Gastroesophageal sphincter (tissue), 3 donors: ENCODE data around the gene CD226.

ENCODE experiments used
- CTCF ChIP-seq, 4 experiments: fragments of 200-600 bp in 2 of 4; fragments of 450-650 bp in 2 of 4; sonication (generic) in 1 of 4; IDR thresholded peaks; one replicate each; pipeline ENCODE4 v1.5.1; 2017 to 2019; ENCODE audit warnings: antibody characterized with exemption in 4 of 4, mild to moderate bottlenecking in 2 of 4, moderate library complexity in 2 of 4
- EP300 ChIP-seq: sonication (generic); formaldehyde crosslinking; IDR thresholded peaks from one replicate; pipeline ENCODE4 v1.6.1; 2017; ENCODE audit warnings: antibody characterized with exemption, mild to moderate bottlenecking
- POLR2A ChIP-seq, 2 donors: fragments of 450-650 bp; IDR thresholded peaks; one replicate each; pipeline ENCODE4 v1.6.1; 2017; ENCODE audit warnings: antibody characterized with exemption in 2 of 2, mild to moderate bottlenecking in 2 of 2, moderate library complexity in 1 of 2
- POLR2AphosphoS5 ChIP-seq: sonication (generic); formaldehyde crosslinking; IDR thresholded peaks from one replicate; pipeline ENCODE4 v1.6.1; 2017; ENCODE audit warnings: antibody characterized with exemption

- no peak for TF ChIP-seq EP300
- TF ChIP-seq CTCF (IDR thresholded peaks at IDR 0.05), result no peak
- no peak for TF ChIP-seq POLR2A (IDR thresholded peaks at IDR 0.05)
- TF ChIP-seq POLR2AphosphoS5, result no peak
Observed at GRCh38 chr18:69830189-69830588, 117.5 kb downstream of the CD226 start.
